Thyroid gland (tissue), 4 donors: ENCODE measurements around the gene ZNF652.

Experiments
- CTCF ChIP-seq, 6 experiments: fragments of 200-600 bp in 3 of 6; fragments of 450-650 bp in 3 of 6; sonication (generic) in 3 of 6; IDR thresholded peaks; one replicate each; pipeline ENCODE4 v1.5.1; 2016 to 2019; ENCODE audit warnings: antibody characterized with exemption in 6 of 6, mild to moderate bottlenecking in 2 of 6, inconsistent platforms in 1 of 6, moderate library complexity in 1 of 6
- POLR2A ChIP-seq, 2 donors: fragments of 450-650 bp; IDR thresholded peaks; one replicate each; pipeline ENCODE4 v1.6.1; 2017; ENCODE audit warnings: antibody characterized with exemption in 2 of 2, mild to moderate bottlenecking in 2 of 2, moderate library complexity in 1 of 2

DNA sequence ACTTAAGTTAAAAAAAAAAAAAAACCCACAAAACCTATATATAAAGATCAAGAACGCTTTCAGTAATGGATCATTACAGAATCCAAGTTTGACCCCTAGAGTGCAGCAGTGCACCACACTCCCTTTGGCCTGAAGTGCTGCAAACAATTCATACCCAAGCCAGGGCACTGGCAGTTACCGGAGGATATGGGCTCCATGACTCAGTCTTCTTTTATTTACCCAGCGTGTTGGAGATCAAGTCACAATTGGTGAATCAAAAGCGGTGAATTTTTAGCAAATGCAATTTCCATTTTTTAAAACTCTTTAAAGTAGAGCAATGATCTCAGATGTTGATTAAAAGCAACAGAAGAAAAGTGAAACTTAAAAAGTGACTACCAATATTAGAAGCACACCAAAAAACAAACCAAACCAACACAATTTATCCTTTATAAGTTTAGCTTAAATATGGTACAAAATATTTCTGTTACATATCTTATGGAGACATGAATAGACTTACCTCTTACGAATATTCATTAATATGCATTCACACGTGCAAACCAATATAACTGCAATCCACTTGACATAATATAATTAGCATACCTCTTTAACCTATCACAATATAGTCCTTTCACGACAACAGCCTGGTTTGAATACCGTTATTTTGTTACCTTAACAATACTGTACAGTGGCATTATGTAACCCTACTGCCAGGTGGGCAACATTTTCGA lies 46.3 kb downstream of the ZNF652 start:
- peak; percentile 53 to 99 (median 84) for TF ChIP-seq CTCF (IDR thresholded peaks at IDR 0.05)
- TF ChIP-seq POLR2A (IDR thresholded peaks at IDR 0.05), result no peak
